Measurements from ENCODE around the gene KY.
A peak's percentile ranks its signal among the peaks of the same experiment; 100 is the strongest.

KY gene

GRCh38 chr3:134650431-134651346 is at the start of gene KY:
TSS of gene KY (minus strand) at chr3:134651022. CDS start at chr3:134650960, 62 bp downstream.
- peak within 1 kb of the TSS; percentile 5 for H3K4me3 ChIP-seq (ENCODE audit: low read depth, low read length)

- no peak overlapping the region for H3K4me3 ChIP-seq (ENCODE audit: low read depth, low read length)
Measured at GRCh38 chr3:134699721-134700120, 48.9 kb upstream of the KY start.

- no peak overlapping the region for H3K4me3 ChIP-seq (ENCODE audit: low read depth, low read length)
Measured at GRCh38 chr3:134699141-134699711, 48.4 kb upstream of the KY start.

GRCh38 chr3:134697830-134698689 is 47.2 kb upstream of the KY start:
- no peak overlapping the region for H3K4me3 ChIP-seq (ENCODE audit: low read depth, low read length)

- no peak overlapping the region for H3K4me3 ChIP-seq (ENCODE audit: low read depth, low read length)
Measured at GRCh38 chr3:134696155-134696554, 45.3 kb upstream of the KY start.

GRCh38 chr3:134694946-134695543 is 44.2 kb upstream of the KY start:
- H3K4me3 ChIP-seq (ENCODE audit: low read depth, low read length), result no peak overlapping the region

- no peak overlapping the region for H3K4me3 ChIP-seq (ENCODE audit: low read depth, low read length)
Measured at GRCh38 chr3:134694466-134694865, 43.6 kb upstream of the KY start.

- H3K4me3 ChIP-seq (ENCODE audit: low read depth, low read length), result no peak overlapping the region
Measured at GRCh38 chr3:134693804-134694203, 43.0 kb upstream of the KY start.

- H3K4me3 ChIP-seq (ENCODE audit: low read depth, low read length), result no peak overlapping the region
Measured at GRCh38 chr3:134693226-134693625, 42.4 kb upstream of the KY start.

- H3K4me3 ChIP-seq (ENCODE audit: low read depth, low read length), result no peak overlapping the region
Measured at GRCh38 chr3:134690226-134690625, 39.4 kb upstream of the KY start.

GRCh38 chr3:134687642-134688041 is 36.8 kb upstream of the KY start:
- no peak overlapping the region for H3K4me3 ChIP-seq (ENCODE audit: low read depth, low read length)

- H3K4me3 ChIP-seq (ENCODE audit: low read depth, low read length), result no peak overlapping the region
Measured at GRCh38 chr3:134685929-134686802, 35.3 kb upstream of the KY start.

- H3K4me3 ChIP-seq (ENCODE audit: low read depth, low read length), result no peak overlapping the region
Measured at GRCh38 chr3:134682196-134682880, 31.5 kb upstream of the KY start.

- no peak overlapping the region for H3K4me3 ChIP-seq (ENCODE audit: low read depth, low read length)
Measured at GRCh38 chr3:134681522-134681900, 30.7 kb upstream of the KY start.

- H3K4me3 ChIP-seq (ENCODE audit: low read depth, low read length), result no peak overlapping the region
Measured at GRCh38 chr3:134680796-134681521, 30.1 kb upstream of the KY start.

- H3K4me3 ChIP-seq (ENCODE audit: low read depth, low read length), result no peak overlapping the region
Measured at GRCh38 chr3:134677987-134678308, 27.1 kb upstream of the KY start.

- H3K4me3 ChIP-seq (ENCODE audit: low read depth, low read length), result no peak overlapping the region
Measured at GRCh38 chr3:134677196-134677986, 26.6 kb upstream of the KY start.

GRCh38 chr3:134675726-134676256 is 25.0 kb upstream of the KY start:
- no peak overlapping the region for H3K4me3 ChIP-seq (ENCODE audit: low read depth, low read length)
